Measurements from ENCODE around the gene IQSEC3.

Gene IQSEC3

GRCh38 chr12:109446-109845 is 42.9 kb downstream of the IQSEC3 start:
- Mint-ChIP-seq H3K4me1 (peaks cover 24% of the 10 kb centered on the region), H3K9me3 (no peaks in the 10 kb centered on the region), H3K36me3 (no peaks in the 10 kb centered on the region), H3K27ac (no peak overlapping the region), H3K4me3 (no peak overlapping the region), H3K27me3 (peaks cover 6% of the 10 kb centered on the region)
- no peak for ATAC-seq

- Mint-ChIP-seq H3K4me3 (no peak overlapping the region), H3K4me1 (peaks cover 24% of the 10 kb centered on the region), H3K27ac (no peak overlapping the region), H3K9me3 (no peaks in the 10 kb centered on the region), H3K36me3 (no peaks in the 10 kb centered on the region), H3K27me3 (peaks cover 10% of the 10 kb centered on the region)
- no peak for ATAC-seq
These were observed 43.3 kb downstream of the IQSEC3 start for GRCh38 chr12:109872-110271.

- Mint-ChIP-seq H3K27ac (no peak overlapping the region), H3K36me3 (no peaks in the 10 kb centered on the region), H3K27me3 (peaks cover 24% of the 10 kb centered on the region), H3K4me3 (no peak overlapping the region), H3K9me3 (no peaks in the 10 kb centered on the region), H3K4me1 (peaks cover 12% of the 10 kb centered on the region)
- ATAC-seq = no peak
These were observed 45.3 kb downstream of the IQSEC3 start for GRCh38 chr12:111699-112493.

GRCh38 chr12:113347-113746 is 46.8 kb downstream of the IQSEC3 start:
- Mint-ChIP-seq H3K9me3 (no peaks in the 10 kb centered on the region), H3K27ac (no peak overlapping the region), H3K27me3 (peaks cover 34% of the 10 kb centered on the region), H3K4me1 (peaks cover 12% of the 10 kb centered on the region), H3K36me3 (no peaks in the 10 kb centered on the region), H3K4me3 (no peak overlapping the region)
- no peak for ATAC-seq

GRCh38 chr12:114626-115211 is 48.2 kb downstream of the IQSEC3 start:
- Mint-ChIP-seq H3K27ac (no peak overlapping the region), H3K4me1 (peaks cover 6% of the 10 kb centered on the region), H3K27me3 (peaks cover 47% of the 10 kb centered on the region)

GRCh38 chr12:115518-115917 is 49.0 kb downstream of the IQSEC3 start:
- no peak for ATAC-seq
- Mint-ChIP-seq H3K4me3 (no peak overlapping the region), H3K27ac (no peak overlapping the region), H3K9me3 (no peaks in the 10 kb centered on the region), H3K4me1 (no peaks in the 10 kb centered on the region), H3K36me3 (no peaks in the 10 kb centered on the region), H3K27me3 (peaks cover 47% of the 10 kb centered on the region)

More at GRCh38 chr12:114626-115211, 48.2 kb downstream of the IQSEC3 start:
- Mint-ChIP-seq H3K9me3 (no peaks in the 10 kb centered on the region), H3K4me3 (no peak overlapping the region), H3K36me3 (no peaks in the 10 kb centered on the region)
- ATAC-seq = no peak

GRCh38 chr12:115960-116915 is 49.7 kb downstream of the IQSEC3 start:
- no peak overlapping the region for H3K4me3 Mint-ChIP-seq
- no peak for ATAC-seq

GRCh38 chr12:117311-117710 is 50.7 kb downstream of the IQSEC3 start:
- ATAC-seq = no peak
- no peaks in the 10 kb centered on the region for H3K36me3 Mint-ChIP-seq
- H3K27me3 Mint-ChIP-seq = peaks cover 53% of the 10 kb centered on the region
- H3K4me1 Mint-ChIP-seq = no peaks in the 10 kb centered on the region
- no peaks in the 10 kb centered on the region for H3K9me3 Mint-ChIP-seq
- no peak overlapping the region for H3K4me3 Mint-ChIP-seq
- no peak overlapping the region for H3K27ac Mint-ChIP-seq

More at GRCh38 chr12:115960-116915, 49.7 kb downstream of the IQSEC3 start:
- no peaks in the 10 kb centered on the region for H3K4me1 Mint-ChIP-seq
- H3K9me3 Mint-ChIP-seq = no peaks in the 10 kb centered on the region
- H3K27me3 Mint-ChIP-seq = peaks cover 47% of the 10 kb centered on the region
- H3K27ac Mint-ChIP-seq = no peak overlapping the region
- H3K36me3 Mint-ChIP-seq = no peaks in the 10 kb centered on the region

GRCh38 chr12:117816-118345 is 51.3 kb downstream of the IQSEC3 start:
- Mint-ChIP-seq H3K36me3 (no peaks in the 10 kb centered on the region), H3K9me3 (no peaks in the 10 kb centered on the region), H3K4me1 (no peaks in the 10 kb centered on the region), H3K4me3 (no peak overlapping the region), H3K27ac (no peak overlapping the region), H3K27me3 (peaks cover 58% of the 10 kb centered on the region)
- ATAC-seq = no peak

- peaks cover 62% of the 10 kb centered on the region for H3K27me3 Mint-ChIP-seq
- no peaks in the 10 kb centered on the region for H3K36me3 Mint-ChIP-seq
- no peak overlapping the region for H3K27ac Mint-ChIP-seq
- ATAC-seq = no peak
- no peaks in the 10 kb centered on the region for H3K9me3 Mint-ChIP-seq
- H3K4me1 Mint-ChIP-seq = no peaks in the 10 kb centered on the region
- H3K4me3 Mint-ChIP-seq = no peak overlapping the region
These were observed 52.0 kb downstream of the IQSEC3 start for GRCh38 chr12:118591-118990.

GRCh38 chr12:120951-121350 is 54.4 kb downstream of the IQSEC3 start:
- ATAC-seq = no peak
- peaks cover 46% of the 10 kb centered on the region for H3K27me3 Mint-ChIP-seq
- no peaks in the 10 kb centered on the region for H3K9me3 Mint-ChIP-seq
- H3K27ac Mint-ChIP-seq = no peak overlapping the region
- no peak overlapping the region for H3K4me3 Mint-ChIP-seq
- H3K36me3 Mint-ChIP-seq = no peaks in the 10 kb centered on the region
- H3K4me1 Mint-ChIP-seq = no peaks in the 10 kb centered on the region

- ATAC-seq = no peak
- no peaks in the 10 kb centered on the region for H3K4me1 Mint-ChIP-seq
- H3K27ac Mint-ChIP-seq = no peak overlapping the region
- no peak overlapping the region for H3K4me3 Mint-ChIP-seq
- H3K36me3 Mint-ChIP-seq = no peaks in the 10 kb centered on the region
- no peaks in the 10 kb centered on the region for H3K9me3 Mint-ChIP-seq
- H3K27me3 Mint-ChIP-seq = peaks cover 41% of the 10 kb centered on the region
These were observed 55.1 kb downstream of the IQSEC3 start for GRCh38 chr12:121647-122046.

GRCh38 chr12:125075-125474 is 58.5 kb downstream of the IQSEC3 start:
- no peak overlapping the region for H3K27ac Mint-ChIP-seq
- H3K9me3 Mint-ChIP-seq = no peaks in the 10 kb centered on the region
- H3K27me3 Mint-ChIP-seq = peaks cover 32% of the 10 kb centered on the region
- H3K36me3 Mint-ChIP-seq = no peaks in the 10 kb centered on the region
- ATAC-seq = no peak
- H3K4me3 Mint-ChIP-seq = no peak overlapping the region
- no peaks in the 10 kb centered on the region for H3K4me1 Mint-ChIP-seq

GRCh38 chr12:125566-125965 is 59.0 kb downstream of the IQSEC3 start:
- H3K9me3 Mint-ChIP-seq = no peaks in the 10 kb centered on the region
- no peaks in the 10 kb centered on the region for H3K36me3 Mint-ChIP-seq
- H3K27ac Mint-ChIP-seq = no peak overlapping the region
- no peak overlapping the region for H3K4me3 Mint-ChIP-seq
- no peaks in the 10 kb centered on the region for H3K4me1 Mint-ChIP-seq
- H3K27me3 Mint-ChIP-seq = peaks cover 33% of the 10 kb centered on the region
- ATAC-seq = no peak

GRCh38 chr12:128079-128478 is 61.5 kb downstream of the IQSEC3 start:
- no peak overlapping the region for H3K4me3 Mint-ChIP-seq
- H3K36me3 Mint-ChIP-seq = no peaks in the 10 kb centered on the region
- no peak for ATAC-seq
- H3K9me3 Mint-ChIP-seq = no peaks in the 10 kb centered on the region
- H3K27ac Mint-ChIP-seq = no peak overlapping the region
- no peaks in the 10 kb centered on the region for H3K4me1 Mint-ChIP-seq
- H3K27me3 Mint-ChIP-seq = peaks cover 44% of the 10 kb centered on the region

Measured in stimulated activated memory B cell treated with anti-CD40 and anti-IgM and Interleukin-4, amounts not matched to agents 10 μg/mL and 1 μg/mL and 100 μg/mL, for 72 hours (primary cell).